Vagina (tissue), 2 donors: ENCODE results near the gene LTBP2.

ENCODE experiments used
- POLR2A ChIP-seq, 2 donors: fragments of 450-650 bp; IDR thresholded peaks; one replicate each; pipeline ENCODE4 v1.6.1; 2017; ENCODE audit warnings: antibody characterized with exemption in 2 of 2, mild to moderate bottlenecking in 2 of 2, moderate library complexity in 2 of 2
- POLR2AphosphoS5 ChIP-seq, 2 donors: sonication (generic); formaldehyde crosslinking; IDR thresholded peaks; one replicate each; pipeline ENCODE4 v1.9.0; 2017; ENCODE audit warnings: antibody characterized with exemption in 2 of 2, mild to moderate bottlenecking in 2 of 2, low read depth in 1 of 2; ENCODE audit not compliant: insufficient read depth in 1 of 2
- TF ChIP-seq, protein P1 (sequence below), 3 experiments: fragments of 450-650 bp in 2 of 3; fragments of 200-600 bp in 1 of 3; sonication (generic) in 1 of 3; IDR thresholded peaks; one replicate each; pipeline ENCODE4 v1.5.1; 2017 to 2019; ENCODE audit warnings: antibody characterized with exemption in 3 of 3, mild to moderate bottlenecking in 2 of 3, moderate library complexity in 2 of 3

DNA sequence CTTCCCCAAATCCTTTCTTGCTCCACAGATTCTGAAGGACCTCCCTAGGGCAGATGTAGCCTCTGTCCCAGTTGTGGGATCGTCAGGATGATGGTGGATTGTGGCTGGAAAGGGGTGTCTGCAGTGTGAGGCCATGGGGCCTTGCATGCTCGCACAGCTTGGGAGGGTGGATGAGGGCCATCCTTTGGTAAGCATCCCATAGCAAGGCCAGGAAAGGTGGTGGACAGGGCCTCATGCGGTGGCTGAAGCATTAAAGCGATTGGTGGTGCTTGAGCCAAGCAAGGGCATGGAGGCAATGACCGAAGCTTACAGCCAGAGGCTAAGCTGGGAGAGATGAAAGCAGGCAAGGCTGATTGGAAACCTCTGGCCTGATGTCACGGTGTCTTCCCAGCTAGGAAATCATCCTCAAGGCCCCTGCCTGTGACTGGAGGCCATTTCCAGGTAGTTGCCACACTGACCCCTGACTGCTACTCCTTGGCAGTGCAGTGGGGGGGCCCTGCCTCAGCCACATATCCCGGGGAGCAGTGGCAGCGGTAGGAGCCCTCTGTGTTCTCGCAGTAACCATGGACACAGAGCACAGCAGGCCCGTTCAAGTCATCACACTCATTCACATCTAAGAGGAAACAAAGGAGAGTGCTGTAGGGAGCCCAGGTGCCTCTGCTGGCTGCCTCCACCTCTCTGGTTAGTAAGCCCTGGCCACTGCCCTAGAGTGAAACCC, 111.5 kb downstream of the LTBP2 start:
- TF ChIP-seq, protein P1, sequence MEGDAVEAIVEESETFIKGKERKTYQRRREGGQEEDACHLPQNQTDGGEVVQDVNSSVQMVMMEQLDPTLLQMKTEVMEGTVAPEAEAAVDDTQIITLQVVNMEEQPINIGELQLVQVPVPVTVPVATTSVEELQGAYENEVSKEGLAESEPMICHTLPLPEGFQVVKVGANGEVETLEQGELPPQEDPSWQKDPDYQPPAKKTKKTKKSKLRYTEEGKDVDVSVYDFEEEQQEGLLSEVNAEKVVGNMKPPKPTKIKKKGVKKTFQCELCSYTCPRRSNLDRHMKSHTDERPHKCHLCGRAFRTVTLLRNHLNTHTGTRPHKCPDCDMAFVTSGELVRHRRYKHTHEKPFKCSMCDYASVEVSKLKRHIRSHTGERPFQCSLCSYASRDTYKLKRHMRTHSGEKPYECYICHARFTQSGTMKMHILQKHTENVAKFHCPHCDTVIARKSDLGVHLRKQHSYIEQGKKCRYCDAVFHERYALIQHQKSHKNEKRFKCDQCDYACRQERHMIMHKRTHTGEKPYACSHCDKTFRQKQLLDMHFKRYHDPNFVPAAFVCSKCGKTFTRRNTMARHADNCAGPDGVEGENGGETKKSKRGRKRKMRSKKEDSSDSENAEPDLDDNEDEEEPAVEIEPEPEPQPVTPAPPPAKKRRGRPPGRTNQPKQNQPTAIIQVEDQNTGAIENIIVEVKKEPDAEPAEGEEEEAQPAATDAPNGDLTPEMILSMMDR (IDR thresholded peaks at IDR 0.05) = no peak
- TF ChIP-seq POLR2A (IDR thresholded peaks at IDR 0.05) (no peak), POLR2AphosphoS5 (IDR thresholded peaks at IDR 0.05; ENCODE audit: insufficient read depth in 1 of 2, low read depth in 1 of 2) (no peak)
